Upper lobe of left lung (tissue), 6 donors: ENCODE measurements around the gene GLS. TPM values are rescaled to one million over a fixed set of nuclear protein-coding genes. Genes with fewer than 3 reads are reported as not detected.
A peak's percentile ranks its signal among the peaks of the same experiment; 100 is the strongest.

ENCODE experiments used
- ATAC-seq, 2 donors: fragments of 200-7000 bp; cut with Tn5 transposase; one replicate each; pipeline ENCODE4 v1.9.1; 2022; ENCODE audit warnings: mild to moderate bottlenecking in 2 of 2, moderate library complexity in 2 of 2; ENCODE audit not compliant: low FRiP score in 2 of 2
- DNase-seq, 2 donors: peaks; one replicate each; pipeline ENCODE4 v3.0.0-alpha.2; 2019 to 2020
- H3K27ac ChIP-seq, 4 donors: fragments of 200-600 bp; sonication (generic); one replicate each; pipeline ENCODE4 v1.5.1; 2016 to 2019
- H3K27me3 ChIP-seq, 4 donors: fragments of 200-600 bp; sonication (generic); one replicate each; pipeline ENCODE4 v1.5.1; 2017 to 2019
- H3K36me3 ChIP-seq, 4 donors: fragments of 200-600 bp; sonication (generic); one replicate each; pipeline ENCODE4 v1.5.1; 2016 to 2019
- H3K4me1 ChIP-seq, 4 donors: fragments of 200-600 bp; sonication (generic); one replicate each; pipeline ENCODE4 v1.5.1; 2018 to 2019
- H3K4me3 ChIP-seq, 4 donors: fragments of 200-600 bp; sonication (generic); one replicate each; pipeline ENCODE4 v1.5.1; 2017 to 2019; ENCODE audit warnings: mild to moderate bottlenecking in 2 of 4, moderate library complexity in 1 of 4
- H3K9me3 ChIP-seq, 4 donors: fragments of 200-600 bp; sonication (generic); one replicate each; pipeline ENCODE4 v1.5.1; 2018 to 2019
- EP300 ChIP-seq, 4 donors: sonication (generic); formaldehyde crosslinking; IDR thresholded peaks; one replicate each; pipeline ENCODE4 v1.5.1; 2017; ENCODE audit warnings: antibody characterized with exemption in 4 of 4, control low read depth in 2 of 4
- POLR2A ChIP-seq, 4 donors: fragments of 450-650 bp; IDR thresholded peaks; one replicate each; pipeline ENCODE4 v1.5.1; 2016 to 2017; ENCODE audit warnings: antibody characterized with exemption in 4 of 4, mild to moderate bottlenecking in 2 of 4
- POLR2AphosphoS5 ChIP-seq, 2 donors: sonication (generic); formaldehyde crosslinking; IDR thresholded peaks; one replicate each; pipeline ENCODE4 v1.5.1; 2017; ENCODE audit warnings: antibody characterized with exemption in 2 of 2
- WGBS, 2 donors: methylation state at CpG; one replicate each; pipeline ENCODE4 v1.1.5; 2017 to 2018; 5-methylcytosine and 5-hydroxymethylcytosine counted together
- total RNA-seq, 6 donors: library from RNA; depleted of rRNA in 4 of 6; stranded (reverse); fragments of >200 nt in 4 of 6; gene quantifications; one replicate each; pipeline versions ENCODE4 v1.1.0 to v1.2.1, GENCODE V29; 2016 to 2021
- TF ChIP-seq, protein P1 (sequence below), 6 experiments: fragments of 450-650 bp in 4 of 6; fragments of 200-600 bp in 2 of 6; sonication (generic) in 2 of 6; IDR thresholded peaks; one replicate each; pipeline ENCODE4 v1.5.1; 2016 to 2019; ENCODE audit warnings: antibody characterized with exemption in 6 of 6
- donor health status: DM: no; HTN: no; CAD: no; lungs with moderate emphysema.
- donor health status: DM: no; HTN: yes; CAD: no; lungs with severe emphysema.

The GLS gene
- total RNA-seq, 6 donors from 2014 or later = 126 to 401 (median 189) TPM

DNA sequence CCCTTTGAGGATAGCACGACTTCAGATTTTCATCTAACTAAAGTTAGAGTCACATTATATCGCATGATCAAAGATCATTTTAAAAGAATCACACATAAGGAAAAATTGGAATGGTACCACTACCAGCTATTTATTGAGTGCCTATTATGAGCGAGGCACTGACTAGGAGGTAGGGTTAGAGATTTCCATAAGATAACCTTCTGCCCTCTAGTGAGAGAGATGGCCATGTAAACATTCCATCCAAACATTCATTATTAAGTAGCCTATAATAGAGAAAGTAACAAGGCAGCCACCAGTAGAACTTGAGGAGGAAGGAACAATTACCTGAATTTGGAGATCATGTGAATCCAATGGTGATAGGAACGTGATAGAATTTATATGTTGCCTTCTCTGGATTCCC is 25.4 kb upstream of the GLS start:
- ATAC-seq (no peak), DNase-seq (no peak)
- no peaks in the 10 kb centered on the region for H3K9me3 ChIP-seq
- TF ChIP-seq, protein P1, sequence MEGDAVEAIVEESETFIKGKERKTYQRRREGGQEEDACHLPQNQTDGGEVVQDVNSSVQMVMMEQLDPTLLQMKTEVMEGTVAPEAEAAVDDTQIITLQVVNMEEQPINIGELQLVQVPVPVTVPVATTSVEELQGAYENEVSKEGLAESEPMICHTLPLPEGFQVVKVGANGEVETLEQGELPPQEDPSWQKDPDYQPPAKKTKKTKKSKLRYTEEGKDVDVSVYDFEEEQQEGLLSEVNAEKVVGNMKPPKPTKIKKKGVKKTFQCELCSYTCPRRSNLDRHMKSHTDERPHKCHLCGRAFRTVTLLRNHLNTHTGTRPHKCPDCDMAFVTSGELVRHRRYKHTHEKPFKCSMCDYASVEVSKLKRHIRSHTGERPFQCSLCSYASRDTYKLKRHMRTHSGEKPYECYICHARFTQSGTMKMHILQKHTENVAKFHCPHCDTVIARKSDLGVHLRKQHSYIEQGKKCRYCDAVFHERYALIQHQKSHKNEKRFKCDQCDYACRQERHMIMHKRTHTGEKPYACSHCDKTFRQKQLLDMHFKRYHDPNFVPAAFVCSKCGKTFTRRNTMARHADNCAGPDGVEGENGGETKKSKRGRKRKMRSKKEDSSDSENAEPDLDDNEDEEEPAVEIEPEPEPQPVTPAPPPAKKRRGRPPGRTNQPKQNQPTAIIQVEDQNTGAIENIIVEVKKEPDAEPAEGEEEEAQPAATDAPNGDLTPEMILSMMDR (IDR thresholded peaks at IDR 0.05) = no peak
- TF ChIP-seq POLR2AphosphoS5 (IDR thresholded peaks at IDR 0.05) (no peak), POLR2A (IDR thresholded peaks at IDR 0.05) (no peak), EP300 (IDR thresholded peaks at IDR 0.05) (no peak)
- peaks cover 2 to 16% (median 6%) of the 10 kb centered on the region in 4 donors for H3K4me1 ChIP-seq
- WGBS, 2 donors = 86 to 88% methylated on average over 4 of the region's 4 CpGs
- no peak overlapping the region for H3K27ac ChIP-seq
- H3K36me3 ChIP-seq = no peaks in the 10 kb centered on the region
- H3K27me3 ChIP-seq = no peaks in the 10 kb centered on the region
- no peak overlapping the region for H3K4me3 ChIP-seq

DNA sequence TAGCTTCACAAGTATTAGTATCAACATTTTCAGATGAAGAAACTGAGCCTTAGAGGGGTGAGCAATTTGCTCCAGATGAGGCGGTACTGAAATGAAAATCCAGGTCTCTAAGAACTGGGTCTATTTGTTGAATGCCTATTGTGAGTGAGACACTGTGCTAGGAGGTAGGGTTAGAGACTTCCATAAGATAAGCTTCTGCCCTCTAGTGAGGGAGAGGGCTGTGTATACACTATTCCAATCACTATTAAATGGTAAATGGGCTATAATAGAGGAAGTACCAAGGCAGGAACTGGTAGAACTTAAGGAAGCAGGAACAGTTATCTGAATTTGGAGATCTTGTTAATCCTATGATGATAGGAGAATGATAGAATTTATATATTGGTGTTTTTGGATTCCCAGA is 23.6 kb upstream of the GLS start:
- TF ChIP-seq POLR2AphosphoS5 (IDR thresholded peaks at IDR 0.05) (no peak), EP300 (IDR thresholded peaks at IDR 0.05) (no peak), POLR2A (IDR thresholded peaks at IDR 0.05) (no peak)
- TF ChIP-seq, protein P1 (IDR thresholded peaks at IDR 0.05) = no peak
- 97 to 100% methylated on average over 1 of the region's 1 CpG for WGBS, 2 donors
- no peaks in the 10 kb centered on the region for H3K9me3 ChIP-seq
- H3K27ac ChIP-seq = no peak overlapping the region
- H3K36me3 ChIP-seq = no peaks in the 10 kb centered on the region
- ATAC-seq = no peak
- no peak for DNase-seq
- H3K4me1 ChIP-seq = peaks cover 0 to 24% (median 4%) of the 10 kb centered on the region in 4 donors
- no peak overlapping the region for H3K4me3 ChIP-seq
- H3K27me3 ChIP-seq = no peaks in the 10 kb centered on the region

DNA sequence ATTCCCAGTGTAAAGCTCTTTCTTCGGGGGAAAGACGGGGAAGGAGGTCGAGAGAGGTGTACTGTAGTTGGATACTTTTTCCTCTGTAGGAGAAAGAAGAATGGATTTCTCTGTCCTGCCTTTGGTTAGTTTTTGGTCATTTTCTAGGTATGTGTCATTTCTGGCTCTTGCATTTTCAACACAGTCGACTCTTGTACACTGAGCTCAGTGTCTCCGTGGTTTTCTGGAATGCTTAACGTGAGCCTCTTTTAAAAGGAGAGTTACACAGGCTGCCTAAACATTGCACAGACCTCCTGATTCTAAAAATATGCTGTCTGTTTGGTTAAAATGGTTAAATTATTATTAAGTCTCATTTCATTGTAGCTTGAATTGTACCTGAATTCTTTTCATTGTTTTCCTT is 21.8 kb upstream of the GLS start:
- TF ChIP-seq POLR2A (IDR thresholded peaks at IDR 0.05) (no peak), POLR2AphosphoS5 (IDR thresholded peaks at IDR 0.05) (no peak), EP300 (IDR thresholded peaks at IDR 0.05) (no peak)
- TF ChIP-seq, protein P1 (IDR thresholded peaks at IDR 0.05) = no peak
- 70 to 78% methylated on average over 6 of the region's 6 CpGs for WGBS, 2 donors
- no peak for DNase-seq
- Histone ChIP-seq H3K9me3 (no peaks in the 10 kb centered on the region), H3K27ac (no peak overlapping the region), H3K4me3 (no peak overlapping the region), H3K4me1 (peaks cover 0 to 24% (median 6%) of the 10 kb centered on the region in 4 donors), H3K36me3 (no peaks in the 10 kb centered on the region), H3K27me3 (no peaks in the 10 kb centered on the region)
- ATAC-seq = peak in 1 of 2 donors; percentile 63

DNA sequence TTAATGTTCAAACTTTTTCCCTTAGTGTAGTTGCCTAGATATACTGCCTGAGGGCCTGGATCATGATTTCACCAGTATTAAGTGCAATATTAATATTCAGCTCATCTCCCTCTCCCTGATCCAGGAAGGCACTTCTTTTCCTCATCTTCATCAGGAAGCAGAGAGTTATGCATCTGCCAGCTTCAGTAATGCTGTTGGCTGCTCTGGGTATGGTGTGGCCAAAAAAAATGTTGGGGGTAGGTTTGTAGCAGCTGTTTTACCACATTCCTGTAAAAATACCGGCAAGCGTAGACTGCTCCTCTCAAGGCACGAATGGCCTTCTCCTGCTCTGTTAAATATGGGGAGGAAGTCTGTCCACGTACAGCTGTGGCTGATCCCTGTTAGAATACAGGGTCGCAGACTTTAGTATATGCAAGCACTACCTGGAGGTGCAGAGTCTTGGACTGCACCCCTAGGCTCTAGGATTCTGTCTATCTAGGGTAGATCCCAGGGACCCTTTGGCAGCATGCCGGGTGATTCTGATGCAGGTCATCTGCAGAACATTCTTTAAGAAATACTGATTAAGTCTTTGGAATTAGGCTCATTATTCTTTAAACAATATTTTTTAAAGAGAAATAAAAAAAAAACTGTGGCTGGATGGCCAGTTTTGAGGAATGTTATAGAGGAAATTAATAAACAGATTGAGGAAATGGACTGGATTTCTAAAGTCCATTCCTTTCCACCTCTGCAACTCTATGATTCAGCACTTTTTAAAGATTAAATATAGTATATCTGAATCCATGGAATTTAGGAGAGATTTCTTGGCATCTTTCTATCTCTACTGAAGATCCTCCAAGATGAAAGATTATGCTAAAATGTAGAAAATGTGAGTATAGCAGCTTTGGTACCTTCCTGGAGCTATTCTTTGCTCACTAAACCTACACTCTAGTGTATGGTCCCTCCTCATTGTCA is 21.0 kb upstream of the GLS start:
- no peak for DNase-seq
- H3K27me3 ChIP-seq = no peaks in the 10 kb centered on the region
- H3K4me1 ChIP-seq = peaks cover 0 to 29% (median 9%) of the 10 kb centered on the region in 4 donors
- ATAC-seq = no peak
- no peak overlapping the region for H3K4me3 ChIP-seq
- H3K36me3 ChIP-seq = no peaks in the 10 kb centered on the region
- TF ChIP-seq, protein P1 (IDR thresholded peaks at IDR 0.05) = no peak
- no peak for TF ChIP-seq EP300 (IDR thresholded peaks at IDR 0.05)
- TF ChIP-seq POLR2AphosphoS5 (IDR thresholded peaks at IDR 0.05) = no peak
- no peak for TF ChIP-seq POLR2A (IDR thresholded peaks at IDR 0.05)
- WGBS, 2 donors = 57 to 63% methylated on average over 5 to 6 of the region's 6 CpGs
- no peaks in the 10 kb centered on the region for H3K9me3 ChIP-seq
- peak overlapping the region in 3 of 4 donors; percentile 7 to 27 (median 23) for H3K27ac ChIP-seq
